GM12878 (cell line): ENCODE data around the gene ULK4. TPM values are rescaled to one million over a fixed set of nuclear protein-coding genes. Genes with fewer than 3 reads are reported as not detected.

Experiments used
- ATAC-seq: fragments of 200-7000 bp; cut with Tn5 transposase; 3 replicates; pipeline ENCODE4 v1.9.1; 2020; ENCODE audit warnings: mild to moderate bottlenecking, moderate library complexity
- BruUV-seq: library from RNA; stranded (reverse); fragments of 400-500 nt; replicated peaks from 2 replicates; lab custom pipeline; 2021; lab: Mats Ljungman, UMichigan
- CTCF ChIA-PET: fragments of 300-600 bp; sonication (Branson Sonifier 250); formaldehyde crosslinking; extraction: SDS; loops from one replicate; lab custom pipeline; 2021; ENCODE audit warnings: inconsistent platforms; lab: Yijun Ruan, JAX
- POLR2A ChIA-PET: fragments of 350-600 bp; formaldehyde crosslinking; extraction: SDS; loops from one replicate; lab custom pipeline; 2021; ENCODE audit warnings: inconsistent platforms; lab: Charles Lee
- RAD21 ChIA-PET: fragments of 300-600 bp; sonication (Branson Sonifier 250); formaldehyde crosslinking; loops from one replicate; lab custom pipeline; 2023; ENCODE audit warnings: antibody characterized with exemption; ENCODE audit not compliant: unreplicated experiment; lab: Charles Lee
- SMC1A ChIA-PET: fragments of 300-600 bp; sonication (Branson Sonifier 250); formaldehyde crosslinking; loops from one replicate; lab custom pipeline; 2023; ENCODE audit not compliant: unreplicated experiment, uncharacterized antibody; lab: Charles Lee
- DNase-seq: peaks from one replicate; pipeline ENCODE4 v3.0.0-alpha.2; 2011; ENCODE audit warnings: low read depth, low spot score
- FAIRE-seq: peaks from 3 replicates; lab custom pipeline; 2011; peaks lifted over from hg19 to GRCh38; lab: Jason Lieb, UNC
- H2AFZ ChIP-seq: 2 replicates; pipeline ENCODE4 v1.6.0; 2011; ENCODE audit warnings: low read depth, low read length, control low read depth; ENCODE audit not compliant: control insufficient read depth
- H3K27ac ChIP-seq: 2 replicates; pipeline ENCODE4 v1.5.1; 2011; ENCODE audit warnings: control low read depth; ENCODE audit not compliant: control insufficient read depth, insufficient read depth
- H3K27me3 ChIP-seq, 2 experiments: replicated peaks in 1 of 2; 2 replicates each; pipeline versions ENCODE4 v1.6.0 to v1.6.1; 2011; ENCODE audit warnings: low read length in 1 of 2; ENCODE audit not compliant: control insufficient read depth in 2 of 2, insufficient read depth in 2 of 2
- H3K36me3 ChIP-seq, 2 experiments: 2 replicates each; pipeline ENCODE4 v1.5.1; 2011; ENCODE audit warnings: low read length in 1 of 2; ENCODE audit not compliant: control insufficient read depth in 2 of 2, insufficient read depth in 2 of 2
- H3K4me1 ChIP-seq: 2 replicates; pipeline ENCODE4 v1.6.1; 2011; ENCODE audit warnings: mild to moderate bottlenecking, low read length, moderate library complexity, mixed read lengths; ENCODE audit not compliant: control insufficient read depth, insufficient read depth
- H3K4me2 ChIP-seq: 2 replicates; pipeline ENCODE4 v1.6.0; 2011; ENCODE audit warnings: control low read depth; ENCODE audit not compliant: control insufficient read depth, insufficient read depth
- H3K4me3 ChIP-seq: fragments of 200-600 bp; sonication (generic); 2 replicates; pipeline ENCODE4 v1.5.1; 2016
- H3K79me2 ChIP-seq: 2 replicates; pipeline ENCODE4 v1.6.0; 2011; ENCODE audit warnings: low read length; ENCODE audit not compliant: control insufficient read depth, insufficient read depth
- H3K9ac ChIP-seq: 2 replicates; pipeline ENCODE4 v1.8.0; 2011; ENCODE audit warnings: low read length, control low read depth, mixed read lengths; ENCODE audit not compliant: control insufficient read depth, insufficient read depth
- H3K9me3 ChIP-seq: replicated peaks from 3 replicates; pipeline ENCODE4 v1.5.1; 2011; ENCODE audit warnings: mild to moderate bottlenecking, low read length; ENCODE audit not compliant: control insufficient read depth, insufficient read depth
- H4K20me1 ChIP-seq: 2 replicates; pipeline ENCODE4 v1.6.0; 2011; ENCODE audit not compliant: control insufficient read depth, insufficient read depth
- BCL3 ChIP-seq: IDR thresholded peaks from 2 replicates; pipeline ENCODE4 v1.6.1; 2011; ENCODE audit warnings: borderline replicate concordance, low read depth, mild to moderate bottlenecking, moderate library complexity, low read length; ENCODE audit not compliant: insufficient read depth, poor library complexity, severe bottlenecking
- CEBPZ ChIP-seq: fragments of 150-350 bp; IDR thresholded peaks from 2 replicates; pipeline ENCODE4 v1.6.1; 2016; ENCODE audit warnings: low read depth, low read length
- CTCF ChIP-seq, 3 experiments: IDR thresholded peaks in 2 of 3; conservative IDR thresholded peaks in 1 of 3; 2 replicates each; pipeline ENCODE4 v1.5.1; 2011; ENCODE audit warnings: low read depth in 3 of 3, low read length in 3 of 3, mild to moderate bottlenecking in 3 of 3, control low read depth in 2 of 3, moderate library complexity in 2 of 3, inconsistent platforms in 1 of 3, mixed read lengths in 1 of 3; ENCODE audit not compliant: control insufficient read depth in 2 of 3, insufficient read depth in 1 of 3; ENCODE audit errors: extremely low read depth in 1 of 3
- DPF2 ChIP-seq: fragments of 450-650 bp; IDR thresholded peaks from 2 replicates; pipeline ENCODE4 v1.6.1; 2017; ENCODE audit warnings: mild to moderate bottlenecking
- E2F8 ChIP-seq: fragments of 450-650 bp; IDR thresholded peaks from 2 replicates; pipeline ENCODE4 v1.6.1; 2018; ENCODE audit warnings: mild to moderate bottlenecking, low read depth, moderate library complexity; ENCODE audit not compliant: partially characterized antibody
- FOXK2 ChIP-seq: fragments of 450-650 bp; IDR thresholded peaks from 2 replicates; pipeline ENCODE4 v1.6.1; 2017; ENCODE audit warnings: mild to moderate bottlenecking, moderate library complexity
- HDAC6 ChIP-seq: fragments of 200-600 bp; sonication (generic); IDR thresholded peaks from one replicate; pipeline ENCODE4 v1.8.0; 2017; ENCODE audit warnings: antibody characterized with exemption; ENCODE audit not compliant: unreplicated experiment
- IRF3 ChIP-seq: fragments of 450-650 bp; IDR thresholded peaks from 2 replicates; pipeline ENCODE4 v1.6.1; 2014; ENCODE audit warnings: mild to moderate bottlenecking
- SMAD1 ChIP-seq: fragments of 450-650 bp; IDR thresholded peaks from 2 replicates; pipeline ENCODE4 v1.6.1; 2018; ENCODE audit warnings: mild to moderate bottlenecking, low read depth; ENCODE audit not compliant: partially characterized antibody
- SRF ChIP-seq, 2 experiments: IDR thresholded peaks; 2 replicates each; pipeline ENCODE4 v1.6.1; 2011; ENCODE audit warnings: low read depth in 2 of 2, low read length in 2 of 2, mild to moderate bottlenecking in 1 of 2, moderate library complexity in 1 of 2
- TCF7 ChIP-seq: IDR thresholded peaks from 2 replicates; pipeline ENCODE4 v1.6.1; 2014; ENCODE audit warnings: antibody characterized with exemption, borderline replicate concordance
- ZNF274 ChIP-seq: IDR thresholded peaks from one replicate; pipeline ENCODE4 v1.8.0; 2011; ENCODE audit not compliant: insufficient read length, insufficient read depth
- ZNF384 ChIP-seq: IDR thresholded peaks from 2 replicates; pipeline ENCODE4 v1.6.1; 2012; ENCODE audit warnings: low read depth, mild to moderate bottlenecking, low read length, improper control_type of control experiment, borderline replicate concordance
- ZZZ3 ChIP-seq: IDR thresholded peaks from 2 replicates; pipeline ENCODE4 v1.6.1; 2011; ENCODE audit warnings: low read depth; ENCODE audit not compliant: control insufficient read depth, insufficient read length
- WGBS: methylation state at CpG from one replicate; pipeline ENCODE4 v1.1.6; 2016; ENCODE audit warnings: low lambda C conversion rate; ENCODE audit not compliant: insufficient replicate concordance, insufficient coverage; ENCODE audit errors: missing lambda C conversion rate; 5-methylcytosine and 5-hydroxymethylcytosine counted together
- in situ Hi-C: fragments of 300-500 bp; cut with MboI; formaldehyde crosslinking; loops from 9 replicates; pipeline ENCODE4 v1.14.3; 2018; ENCODE audit warnings: mixed read lengths
- intact Hi-C: fragments of 100-400 bp; cut with micrococcal nuclease; formaldehyde crosslinking; loops from one replicate; pipeline ENCODE4 v1.14.2; 2022; ENCODE audit not compliant: unreplicated experiment
- polyA plus RNA-seq, 11 experiments: library from polyadenylated mRNA; depleted of rRNA in 4 of 11; unstranded in 6 of 11; stranded (reverse) in 5 of 11; fragments of >200 nt; fragmentation: Nextera tagmentation in 4 of 11; fragmentation: Illumina TruSeq in 1 of 11; extraction: Ambion mirVana in 4 of 11; extraction: Trizol in 1 of 11; gene quantifications; 1 replicate in 1 of 11; 2 replicates in 10 of 11; pipeline versions ENCODE4 v1.2.1 to v1.2.3, GENCODE V29; 2011 to 2016; ENCODE audit warnings: inconsistent platforms in 2 of 11, missing spikeins in 2 of 11, low read depth in 1 of 11
- total RNA-seq, 4 experiments: library from RNA; depleted of rRNA in 3 of 4; stranded (reverse); fragments of >200 nt in 3 of 4; fragmentation: Illumina TruSeq in 1 of 4; extraction: Trizol in 1 of 4; gene quantifications; 2 replicates each; pipeline versions ENCODE4 v1.2.1 to v1.2.3, GENCODE V29; 2013 to 2021

Gene ULK4
- total and polyA plus RNA-seq, 10 of the 15 experiments (the other 5 are each of a cell fraction or from before 2014, with no cell fraction given) = 3.5 to 7.6 (median 6.3) TPM

- ChIA-PET CTCF (no interaction called here), POLR2A (no interaction called here), SMC1A (no interaction called here), RAD21 (no interaction called here)
- FAIRE-seq (no peak), ATAC-seq (no peak), DNase-seq (no peak)
- no TSS peak for BruUV-seq
- intact Hi-C loops = no loop called here
- Histone ChIP-seq H3K79me2 (no peaks in the 10 kb centered on the region), H3K27me3 (0 out of 4 replicates have a peak, but pooled peaks cover 0 to 2% of the 10 kb centered on the region in 2 experiments), H3K4me3 (no peak overlapping the region), H3K9ac (no peak overlapping the region), H3K9me3 (no peaks in the 10 kb centered on the region), H3K36me3 (no peaks in the 10 kb centered on the region), H4K20me1 (no peaks in the 10 kb centered on the region), H3K4me2 (no peak overlapping the region), H3K27ac (no peak overlapping the region), H3K4me1 (no peaks in the 10 kb centered on the region), H2AFZ (no peak overlapping the region)
- 91% methylated on average over 3 of the region's 3 CpGs for WGBS
- in situ Hi-C loops = no loop called here
- TF ChIP-seq ZNF274 (no peak), CTCF (IDR thresholded peaks at IDR 0.05 in 2 of 3, conservative IDR thresholded peaks at IDR 0.05 in 1 of 3; ENCODE audit: control insufficient read depth in 2 of 3, extremely low read depth in 1 of 3, insufficient read depth in 1 of 3, low read depth in 3 of 3, low read length in 3 of 3) (no peak), CEBPZ (no peak), ZNF384 (no peak), TCF7 (no peak), DPF2 (no peak), ZZZ3 (no peak), SMAD1 (no peak), IRF3 (no peak), FOXK2 (no peak), E2F8 (no peak), BCL3 (no peak), HDAC6 (no peak), SRF (IDR thresholded peaks at IDR 0.05; ENCODE audit: low read depth in 2 of 2, low read length in 2 of 2) (no peak)
Observed at GRCh38 chr3:41331041-41331440, 630.9 kb downstream of the ULK4 start.
